GM12864 (cell line): Measurements from ENCODE around the gene AIRE.

ENCODE experiments used
- DNase-seq: peaks from one replicate; pipeline ENCODE4 v3.0.0-alpha.2; 2011; ENCODE audit warnings: low read depth
- H3K4me3 ChIP-seq: 2 replicates; pipeline ENCODE4 v1.5.1; 2011; ENCODE audit warnings: mild to moderate bottlenecking, low read depth, low read length, control low read depth
- CTCF ChIP-seq: IDR thresholded peaks from 2 replicates; pipeline ENCODE4 v1.5.1; 2011; ENCODE audit warnings: low read depth, mild to moderate bottlenecking, moderate library complexity, low read length, control low read depth, inconsistent platforms; ENCODE audit errors: missing control alignments

AIRE gene

GRCh38 chr21:44331650-44332307 is 46.1 kb downstream of the AIRE start:
- no peak for DNase-seq
- TF ChIP-seq CTCF: no peak

GRCh38 chr21:44332383-44332782 is 46.7 kb downstream of the AIRE start:
- no peak for TF ChIP-seq CTCF
- no peak overlapping the region for H3K4me3 ChIP-seq
- DNase-seq: no peak

More at GRCh38 chr21:44331650-44332307, 46.1 kb downstream of the AIRE start:
- no peak overlapping the region for H3K4me3 ChIP-seq

- no peak for DNase-seq
- no peak for TF ChIP-seq CTCF
- H3K4me3 ChIP-seq: no peak overlapping the region
Measured at GRCh38 chr21:44332965-44333364, 47.3 kb downstream of the AIRE start.

GRCh38 chr21:44333509-44334328 is 48.0 kb downstream of the AIRE start:
- no peak for DNase-seq
- H3K4me3 ChIP-seq: no peak overlapping the region

GRCh38 chr21:44334329-44335030 is 48.8 kb downstream of the AIRE start:
- DNase-seq: no peak
- TF ChIP-seq CTCF: no peak
- H3K4me3 ChIP-seq: no peak overlapping the region

More at GRCh38 chr21:44333509-44334328, 48.0 kb downstream of the AIRE start:
- no peak for TF ChIP-seq CTCF

- TF ChIP-seq CTCF: no peak
- H3K4me3 ChIP-seq: no peak overlapping the region
- DNase-seq: no peak
Measured at GRCh38 chr21:44335266-44336059, 49.8 kb downstream of the AIRE start.
